Stimulated activated CD4-positive, alpha-beta T cell treated with anti-CD3 and anti-CD28 coated beads, Interleukin-1b, Interleukin-23, amount 100 ng/mL, for 1 hour (primary cell): ENCODE data around the gene SLC16A14.
A peak's percentile ranks its signal among the peaks of the same experiment; 100 is the strongest.
"Not testable (repeated sequence)": the region's sequence is repeated elsewhere in the genome, so short reads cannot be mapped to it uniquely, and the experiment has no call there.

ENCODE experiments used
- DNase-seq, 2 donors: peaks; one replicate each; pipeline ENCODE4 v3.0.0-alpha.2; 2020; ENCODE audit warnings: low read depth in 2 of 2

Gene SLC16A14, protein sequence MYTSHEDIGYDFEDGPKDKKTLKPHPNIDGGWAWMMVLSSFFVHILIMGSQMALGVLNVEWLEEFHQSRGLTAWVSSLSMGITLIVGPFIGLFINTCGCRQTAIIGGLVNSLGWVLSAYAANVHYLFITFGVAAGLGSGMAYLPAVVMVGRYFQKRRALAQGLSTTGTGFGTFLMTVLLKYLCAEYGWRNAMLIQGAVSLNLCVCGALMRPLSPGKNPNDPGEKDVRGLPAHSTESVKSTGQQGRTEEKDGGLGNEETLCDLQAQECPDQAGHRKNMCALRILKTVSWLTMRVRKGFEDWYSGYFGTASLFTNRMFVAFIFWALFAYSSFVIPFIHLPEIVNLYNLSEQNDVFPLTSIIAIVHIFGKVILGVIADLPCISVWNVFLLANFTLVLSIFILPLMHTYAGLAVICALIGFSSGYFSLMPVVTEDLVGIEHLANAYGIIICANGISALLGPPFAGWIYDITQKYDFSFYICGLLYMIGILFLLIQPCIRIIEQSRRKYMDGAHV

DNA sequence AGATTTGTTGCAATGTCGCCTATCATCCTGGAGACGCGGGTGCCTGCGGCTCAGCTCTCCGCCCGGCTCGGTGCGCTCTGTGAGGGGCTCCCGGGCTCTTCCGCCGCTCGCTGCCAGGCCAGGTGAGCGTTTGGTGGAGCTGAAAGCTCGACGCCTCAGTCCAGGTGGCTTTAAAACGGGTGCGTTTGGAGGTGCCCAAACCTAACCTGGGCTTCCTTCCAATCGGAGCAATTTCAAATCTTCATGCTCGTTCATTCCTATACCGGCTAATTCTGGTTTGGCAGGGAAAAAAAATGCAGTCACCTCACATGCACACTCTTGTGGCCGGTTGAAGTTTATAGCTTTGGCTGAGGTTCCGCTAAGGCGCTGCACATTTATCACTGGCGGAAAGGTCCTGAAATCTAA is at the start of gene SLC16A14:
Gene SLC16A14 (minus strand): TSS at position 274 of the 405 bp plus-strand sequence. CDS start 9,572 bp downstream, outside the sequence.
- DNase-seq = no peak

DNA sequence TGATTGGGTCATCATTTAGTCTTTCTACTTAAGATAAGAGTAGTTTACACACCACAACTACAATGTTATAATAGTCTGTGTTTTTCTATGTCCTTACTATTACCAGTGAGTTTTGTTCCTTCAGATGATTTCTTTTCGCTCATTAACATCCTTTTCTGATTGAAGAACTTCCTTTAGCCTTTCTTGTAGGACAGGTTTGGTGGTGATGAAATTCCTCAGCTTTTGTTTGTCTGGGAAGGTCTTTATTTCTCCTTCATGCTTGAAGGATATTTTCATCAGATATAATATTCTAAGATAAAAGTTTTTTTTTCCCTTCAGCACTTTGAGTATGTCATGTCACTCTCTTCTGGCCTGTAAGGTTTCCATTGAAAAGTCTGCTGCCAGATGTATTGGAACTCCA is 38.0 kb upstream of the SLC16A14 start:
- DNase-seq = no peak

DNA sequence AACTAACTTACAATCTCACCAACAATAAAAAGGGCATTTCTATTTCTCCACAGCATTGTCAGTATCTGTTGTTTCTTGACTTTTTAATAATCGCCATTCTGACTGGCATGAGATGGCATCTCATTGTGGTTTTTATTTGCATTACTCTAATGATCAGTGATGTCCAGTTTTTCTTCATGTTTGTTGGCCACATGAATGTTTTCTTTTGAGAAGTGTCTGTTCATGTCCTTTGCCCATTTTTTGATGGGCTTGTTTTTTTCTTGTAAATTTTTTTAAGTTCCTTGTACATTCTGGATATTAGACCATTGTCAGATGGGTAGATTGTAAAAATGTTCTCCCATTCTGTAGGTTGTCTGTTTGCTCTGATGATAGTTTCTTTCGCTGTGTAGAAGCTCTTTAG is 33.2 kb upstream of the SLC16A14 start:
- DNase-seq = not testable (repeated sequence)

DNA sequence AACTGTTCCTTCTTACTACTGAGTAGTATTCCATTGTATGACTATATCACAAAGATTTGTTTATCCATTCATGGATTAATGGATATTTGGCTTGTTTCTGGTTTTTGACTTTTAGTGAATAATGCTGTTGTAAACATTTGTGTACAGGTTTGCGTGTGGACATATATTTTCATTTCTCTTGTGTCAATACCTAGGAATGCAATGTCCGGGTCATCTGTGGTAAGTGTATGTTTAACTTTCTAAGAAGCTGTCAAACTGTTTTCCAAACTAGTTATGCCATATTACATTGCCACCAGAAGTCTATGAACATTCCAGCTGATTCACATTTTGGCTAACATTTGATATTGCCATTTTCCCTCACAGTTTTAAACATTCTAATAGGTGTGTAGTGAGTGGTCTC is 29.1 kb upstream of the SLC16A14 start:
- no peak for DNase-seq

DNA sequence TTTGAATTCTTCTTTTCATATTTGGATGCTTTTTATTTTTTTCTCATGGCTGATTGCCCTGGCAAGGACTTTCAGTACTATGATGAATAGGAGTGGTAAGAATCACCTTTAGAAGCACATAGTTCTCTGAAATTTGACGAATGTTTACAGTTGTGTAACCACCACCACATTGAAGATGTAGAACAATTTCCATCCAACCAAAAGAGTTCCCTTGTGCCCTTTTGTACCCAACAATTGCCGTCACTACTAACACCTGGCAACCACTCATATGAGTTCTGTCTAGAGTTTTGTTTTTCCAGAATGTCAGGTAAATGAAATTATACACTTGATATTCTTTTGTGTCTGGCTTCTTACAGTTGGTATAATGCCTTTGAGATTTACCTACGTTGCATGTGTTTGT is 28.7 kb upstream of the SLC16A14 start:
- no peak for DNase-seq

DNA sequence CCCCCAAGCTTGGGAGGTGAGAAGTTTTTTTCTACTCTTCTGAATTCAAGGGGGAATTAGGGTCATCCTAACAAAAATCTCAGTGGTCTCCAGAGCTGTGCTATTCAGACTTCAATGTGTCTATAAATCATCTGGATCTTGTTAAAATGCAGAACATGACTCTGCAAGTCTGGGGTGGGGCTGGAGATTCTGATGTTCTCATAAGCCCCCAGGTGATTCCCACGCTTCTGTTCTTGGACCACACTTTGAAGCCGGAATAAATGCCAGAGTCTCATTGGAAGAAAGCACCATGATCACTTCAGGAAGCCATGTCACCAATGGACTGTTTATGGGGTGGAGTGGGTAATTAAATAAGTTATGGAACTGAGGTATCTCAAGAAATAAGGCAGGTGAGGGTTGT is 22.2 kb upstream of the SLC16A14 start:
- DNase-seq = no peak

DNA sequence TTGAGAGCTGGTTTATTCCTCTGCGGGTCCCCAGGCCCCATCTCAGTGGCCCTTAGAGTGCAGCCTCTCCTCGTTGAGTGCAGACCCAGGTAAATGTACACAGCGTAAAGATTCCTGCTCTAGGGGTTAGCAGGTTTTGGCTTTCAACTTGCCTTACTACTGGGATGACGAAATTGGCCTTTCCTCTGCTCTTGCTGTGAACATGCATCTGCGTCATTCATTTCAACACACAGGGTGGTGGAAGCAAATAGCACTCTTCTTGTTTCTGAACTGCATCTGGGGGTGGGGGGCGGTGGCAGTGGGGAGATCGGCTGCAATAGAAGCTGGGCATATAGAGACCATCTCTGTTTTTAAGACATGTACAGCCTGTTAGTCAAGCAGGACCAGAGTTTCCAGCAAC is 16.5 kb upstream of the SLC16A14 start:
- DNase-seq = no peak

DNA sequence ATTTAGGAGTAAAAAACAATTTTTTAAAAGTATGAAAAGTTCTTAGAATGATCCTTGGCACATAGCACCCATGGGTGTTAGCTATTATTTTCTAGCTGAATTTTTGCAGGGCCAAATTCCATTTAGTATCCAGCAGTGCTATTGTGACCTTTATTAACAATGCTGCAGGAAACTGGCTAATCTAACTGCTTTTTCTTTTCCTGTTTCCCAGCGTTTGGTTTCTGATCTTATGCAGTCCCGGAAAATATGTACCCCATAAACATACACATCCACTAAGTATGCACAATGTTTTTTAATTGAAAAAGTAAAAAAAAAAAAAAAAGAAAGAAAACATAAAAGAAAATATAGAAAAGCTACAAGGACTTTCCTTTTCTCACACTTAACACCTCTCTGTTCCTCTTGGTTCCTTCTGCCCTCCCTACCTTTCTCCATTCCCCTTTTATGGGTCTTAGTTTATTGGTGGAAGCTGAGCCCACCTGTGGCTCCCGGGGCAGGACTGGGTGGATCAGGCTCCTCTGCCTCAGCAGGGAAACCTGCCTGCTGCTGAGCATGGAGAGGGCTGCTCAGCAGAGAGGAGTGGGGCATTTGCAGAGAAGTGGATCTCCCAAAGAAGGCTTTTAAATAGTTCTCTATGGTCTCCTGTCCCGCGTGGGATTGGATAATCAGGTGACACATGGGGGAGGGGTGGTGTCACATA is 9.3 kb upstream of the SLC16A14 start:
- DNase-seq = no peak

DNA sequence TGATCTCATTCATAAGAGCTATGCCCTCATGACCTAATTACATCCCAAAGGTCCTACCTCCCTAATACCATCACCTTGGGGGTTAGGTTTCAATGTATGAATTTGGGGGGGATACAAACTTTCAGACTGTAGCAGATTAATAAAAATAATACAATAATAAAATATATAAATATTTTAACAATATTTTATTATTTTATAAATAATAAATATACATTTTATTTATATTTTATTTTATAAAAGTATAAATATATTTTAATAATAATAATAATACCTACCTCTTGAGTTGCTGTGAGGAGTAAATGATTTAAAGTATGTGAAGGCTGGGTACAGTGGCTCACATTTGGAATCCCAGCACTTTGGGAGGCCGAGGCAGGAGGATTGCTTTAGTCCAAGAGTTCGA is 8.1 kb upstream of the SLC16A14 start:
- DNase-seq = no peak

DNA sequence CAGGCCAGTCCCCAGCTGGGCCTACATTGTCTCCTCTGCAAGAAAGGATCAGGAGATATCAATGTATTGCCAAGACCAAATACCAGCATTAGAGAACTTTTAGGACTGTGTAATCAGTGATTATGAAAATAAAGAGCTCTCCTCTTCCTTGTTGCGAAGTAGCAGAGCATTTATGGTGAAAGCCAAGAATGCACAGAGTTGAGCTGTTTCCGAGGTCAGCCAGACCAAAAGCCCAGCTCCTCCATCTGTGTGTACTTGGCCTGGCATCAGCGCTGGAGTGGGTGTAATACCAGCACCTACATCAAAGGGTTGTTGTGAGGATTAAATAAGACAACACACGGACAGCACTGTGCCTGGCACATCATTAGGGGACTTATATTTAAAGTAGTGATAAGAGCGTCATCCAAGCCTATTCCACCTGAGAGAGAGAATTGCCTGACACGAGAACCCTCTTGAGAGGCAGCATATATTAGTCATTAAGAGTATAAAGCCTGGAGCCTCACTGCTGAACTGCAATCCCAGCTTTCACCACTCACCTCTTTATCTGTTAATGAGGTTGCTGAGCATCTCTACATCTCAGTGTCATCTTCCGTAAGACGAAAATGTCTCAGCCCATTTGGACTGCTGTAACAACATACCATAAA is 7.4 kb upstream of the SLC16A14 start:
- DNase-seq = no peak

DNA sequence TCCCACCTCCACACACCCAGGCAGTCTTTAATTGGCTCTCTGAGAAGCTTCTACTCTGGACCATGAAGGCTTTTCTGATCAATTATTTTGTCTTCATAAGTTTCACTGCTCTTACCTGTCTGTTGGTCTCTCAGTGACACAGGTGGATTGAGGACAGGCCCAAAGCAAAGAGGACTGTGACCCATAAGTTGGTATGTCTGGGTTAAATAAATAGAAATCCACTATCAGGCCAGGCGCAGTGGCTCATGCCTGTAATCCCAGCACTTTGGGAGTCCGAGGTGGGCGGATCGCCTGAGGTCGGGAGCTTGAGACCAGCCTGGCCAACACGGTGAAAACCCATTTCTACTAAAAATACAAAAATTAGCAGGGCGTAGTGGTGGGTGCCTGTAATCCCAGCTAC is 2.7 kb upstream of the SLC16A14 start:
- no peak for DNase-seq

DNA sequence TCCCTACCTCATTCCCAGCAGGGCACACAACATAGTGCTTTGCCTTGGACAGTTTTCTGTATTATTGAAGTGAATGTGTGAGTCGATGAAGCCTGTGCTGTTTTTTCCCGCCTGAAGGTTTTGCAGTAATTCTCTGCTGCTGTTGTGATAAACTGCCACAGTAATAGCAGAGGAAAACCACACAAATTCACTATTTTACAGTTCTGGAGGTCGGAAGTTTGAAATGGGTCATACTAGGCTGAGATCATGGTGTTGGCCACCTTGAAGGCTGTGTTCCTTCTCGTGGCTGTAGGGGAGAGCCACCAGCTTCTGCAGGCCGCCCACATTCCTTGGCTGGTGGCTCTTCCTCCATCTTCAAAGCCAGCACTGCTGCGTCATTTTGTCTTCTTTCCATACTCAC is 678 bp upstream of the SLC16A14 start:
- no peak for DNase-seq

DNA sequence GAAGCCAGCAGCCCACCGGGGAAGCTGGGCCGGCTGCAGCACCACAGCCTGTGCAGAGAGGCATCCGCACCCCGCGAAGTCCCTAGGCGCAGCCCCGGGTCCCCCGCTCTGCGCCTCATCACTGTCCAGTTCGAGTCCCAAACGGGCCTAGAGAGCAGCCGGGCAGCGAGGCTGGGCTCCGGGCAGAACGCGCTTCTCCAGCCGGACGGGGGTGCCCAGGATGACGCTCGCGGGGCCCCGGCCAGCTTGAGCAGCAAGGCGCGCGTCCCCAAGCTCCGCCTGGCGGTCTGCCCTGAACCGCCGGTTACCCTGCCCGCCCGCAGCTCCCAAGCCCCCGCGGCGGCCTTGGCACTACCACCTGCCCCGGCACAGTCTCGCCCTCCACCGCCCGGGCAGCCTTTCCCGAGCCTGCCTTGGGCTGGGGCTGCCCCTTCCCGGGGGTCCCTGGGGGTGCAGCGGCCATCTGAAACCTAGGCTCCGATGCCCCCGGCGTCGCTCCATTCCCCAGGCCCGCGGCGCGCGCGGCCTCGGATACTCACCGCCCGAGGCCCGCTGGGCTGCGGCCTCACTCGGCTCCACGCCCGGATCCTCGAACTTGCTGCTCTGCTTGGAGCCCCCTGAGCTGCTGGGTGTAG is 591 bp downstream of the SLC16A14 start:
- DNase-seq = peak in 1 of 2 donors; percentile 10

DNA sequence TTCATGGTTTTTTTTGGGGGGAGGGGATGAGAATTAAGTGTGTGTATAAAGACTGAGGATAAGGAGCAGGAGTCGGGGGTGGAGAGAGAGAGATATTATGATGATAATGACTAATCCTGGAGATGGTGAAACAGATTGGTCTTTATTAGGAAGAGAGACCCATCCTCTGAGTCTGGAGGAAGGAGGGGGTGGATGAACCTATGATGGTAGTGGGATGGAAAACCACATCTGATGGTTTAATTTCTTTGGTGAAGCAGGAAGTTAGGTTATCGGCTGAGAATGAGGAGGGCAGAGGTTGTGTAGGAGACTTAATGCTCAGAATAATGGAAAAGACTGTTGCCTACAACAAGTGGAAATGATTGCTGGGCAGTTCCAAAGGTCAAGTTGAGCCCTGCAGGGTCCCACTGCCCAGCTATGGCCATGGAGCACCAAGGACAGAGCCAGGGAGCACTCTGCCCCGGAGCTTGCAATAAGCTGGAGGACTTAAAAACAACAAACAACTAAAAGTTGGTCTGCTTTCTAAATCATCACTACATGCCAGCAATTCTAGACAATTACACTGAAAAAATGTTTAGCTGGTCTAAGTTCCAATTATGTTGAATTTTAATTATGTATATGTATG is 7.9 kb downstream of the SLC16A14 start:
- no peak for DNase-seq

DNA sequence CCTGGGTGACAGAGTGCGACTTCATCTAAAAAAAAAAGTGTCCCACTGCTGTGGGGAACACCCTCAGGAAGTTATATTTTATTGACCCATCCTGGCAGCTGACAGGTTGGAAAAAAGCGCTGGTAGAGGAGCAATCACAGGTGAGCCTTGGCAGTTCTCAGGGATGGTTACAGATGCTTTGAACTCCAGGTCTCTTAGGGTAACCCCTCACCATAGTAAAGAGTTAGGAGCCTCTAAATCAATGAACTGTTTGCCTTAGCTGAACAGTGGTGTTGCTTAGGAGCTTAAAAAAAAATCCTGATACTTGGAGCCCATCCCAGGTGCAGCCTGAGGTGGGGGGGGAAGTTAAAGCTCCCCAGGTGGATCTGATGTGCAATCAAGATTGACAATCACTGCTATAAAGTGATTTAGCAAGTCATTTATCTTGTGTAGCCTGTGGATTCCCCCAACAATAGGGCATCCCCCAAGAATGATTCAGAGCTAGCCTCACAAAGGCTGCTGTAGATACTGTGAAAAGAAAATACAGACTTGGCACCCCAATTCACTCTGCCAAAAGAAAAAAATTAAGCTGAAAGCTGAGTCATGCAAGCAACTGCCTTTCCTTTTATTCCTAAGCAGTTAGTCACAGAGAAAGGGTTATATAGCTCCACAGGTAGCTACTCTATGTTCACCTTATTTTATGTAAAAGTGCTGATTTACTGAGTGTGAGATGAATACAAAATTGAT is 14.8 kb downstream of the SLC16A14 start:
- no peak for DNase-seq

DNA sequence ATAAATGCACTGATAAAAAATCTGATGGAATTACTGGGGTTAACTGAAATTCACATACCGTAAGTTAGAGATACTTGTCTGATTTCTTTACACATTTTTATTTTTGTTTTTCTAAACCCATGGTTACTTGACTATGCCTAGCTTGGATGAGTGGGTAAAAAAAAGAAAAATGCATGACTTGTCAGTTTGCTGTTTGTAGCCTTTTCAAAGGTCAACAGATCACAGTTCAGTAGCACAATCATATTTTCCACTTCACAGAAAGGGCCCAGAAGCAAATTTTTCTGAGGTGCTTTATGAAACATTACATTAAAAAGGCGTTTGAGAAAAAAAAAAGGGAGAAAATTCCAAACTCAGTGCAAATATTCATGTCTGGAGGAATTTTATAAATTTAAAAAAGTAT is 16.4 kb downstream of the SLC16A14 start:
- no peak for DNase-seq

DNA sequence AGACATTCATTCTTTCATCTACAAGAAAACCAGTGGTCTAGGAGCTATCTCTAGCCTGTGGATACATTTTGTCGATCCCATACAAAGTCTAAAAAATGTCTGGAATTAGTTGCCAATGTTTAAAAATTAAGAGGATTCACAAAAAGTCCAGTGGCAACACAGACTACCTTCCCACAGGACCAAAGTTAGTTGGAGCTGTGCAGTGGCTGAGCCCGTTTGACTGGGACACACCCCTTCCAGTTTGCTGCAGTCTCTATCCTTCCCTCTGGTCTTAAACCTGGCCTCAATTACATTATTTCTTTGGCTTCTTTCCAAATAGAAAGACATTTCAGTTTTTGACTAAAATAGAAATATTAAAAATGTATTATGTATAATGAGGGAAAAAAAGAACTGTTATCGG is 18.6 kb downstream of the SLC16A14 start:
- DNase-seq = no peak

DNA sequence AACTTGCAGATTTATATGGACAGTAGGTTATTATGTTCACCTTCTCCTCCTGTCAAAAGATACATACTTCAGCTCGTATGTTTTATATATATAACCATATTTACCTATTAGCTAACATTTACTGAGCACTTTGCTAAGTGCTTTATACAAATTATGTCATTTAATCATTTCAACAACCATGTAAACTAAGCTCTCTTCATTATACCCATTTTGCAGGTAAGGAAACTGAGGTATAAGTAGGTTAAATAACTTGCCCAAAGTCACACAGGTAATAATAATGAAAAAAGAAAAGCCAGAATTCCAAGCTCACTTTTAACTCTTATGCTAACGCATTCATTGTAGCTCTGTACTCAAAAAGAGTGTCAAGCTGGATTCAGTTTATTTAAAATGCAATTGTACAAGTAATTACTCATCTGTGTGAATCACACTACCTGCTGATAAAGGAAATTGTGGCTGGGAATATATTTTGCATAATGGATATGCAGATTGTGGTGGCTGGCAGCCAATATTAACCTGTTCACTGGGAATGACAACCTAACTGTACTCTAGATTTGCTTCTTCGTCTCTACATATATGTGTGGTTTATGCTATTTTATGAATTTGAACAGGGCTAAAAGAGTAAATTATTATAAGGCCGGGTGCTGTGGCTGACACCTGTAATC is 20.6 kb downstream of the SLC16A14 start:
- DNase-seq = no peak

DNA sequence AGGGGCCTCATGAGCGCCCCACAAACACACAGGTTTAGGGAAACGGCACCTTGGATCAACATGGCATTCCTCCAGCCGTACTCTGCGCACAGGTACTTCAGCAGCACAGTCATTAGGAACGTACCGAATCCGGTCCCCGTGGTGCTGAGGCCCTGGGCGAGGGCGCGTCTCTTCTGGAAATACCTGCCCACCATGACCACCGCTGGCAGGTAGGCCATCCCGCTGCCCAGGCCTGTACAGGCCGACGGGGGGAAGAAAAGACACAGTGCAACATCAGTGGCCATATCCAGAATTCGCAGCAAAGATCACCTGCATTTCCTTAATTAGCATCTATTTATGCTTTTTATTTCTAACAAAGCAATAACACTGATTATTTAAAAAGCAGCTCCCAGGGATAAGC is 22.2 kb downstream of the SLC16A14 start:
- no peak for DNase-seq

DNA sequence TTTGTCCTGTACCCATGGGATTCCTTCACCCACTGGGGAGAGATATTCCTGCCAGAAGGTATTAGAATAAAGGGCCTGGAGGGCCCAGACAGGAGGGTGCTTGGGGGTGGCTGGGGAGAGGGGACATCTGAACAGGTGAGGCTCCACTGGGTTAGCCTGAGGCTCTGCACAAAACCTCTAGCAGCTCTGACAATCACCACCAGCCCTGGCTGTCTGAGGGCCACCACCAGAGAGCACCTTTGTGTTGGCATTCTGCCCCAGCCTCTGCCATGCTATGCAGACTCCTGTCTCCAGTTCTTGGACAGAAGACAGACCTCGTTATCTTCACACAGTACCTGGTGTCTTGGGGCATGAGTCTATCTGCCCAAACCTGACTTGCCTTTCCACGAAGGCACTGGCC is 25.3 kb downstream of the SLC16A14 start:
- DNase-seq = no peak
